CD14-positive monocyte (primary cell): ENCODE measurements around the gene RBBP4. TPM values are rescaled to one million over a fixed set of nuclear protein-coding genes. Genes with fewer than 3 reads are reported as not detected.
A peak's percentile ranks its signal among the peaks of the same experiment; 100 is the strongest.

Experiments
- DNase-seq, 3 donors: peaks; one replicate each; pipeline ENCODE4 v3.0.0-alpha.2; 2011 to 2022
- H2AFZ ChIP-seq: 2 replicates; pipeline ENCODE4 v1.6.0; 2012; ENCODE audit warnings: mild to moderate bottlenecking, low read depth, low read length, inconsistent platforms; ENCODE audit not compliant: insufficient read depth, poor library complexity, severe bottlenecking
- H3K27ac ChIP-seq, 2 donors: 1 replicate in 1 of 2; 2 replicates in 1 of 2; pipeline ENCODE4 v1.5.1; 2012 to 2013; ENCODE audit warnings: low read length in 2 of 2, control low read depth in 1 of 2, inconsistent platforms in 1 of 2, low read depth in 1 of 2, mild to moderate bottlenecking in 1 of 2
- H3K27me3 ChIP-seq, 2 donors: one replicate each; pipeline versions ENCODE4 v1.6.0 to v1.6.1; 2011 to 2013; ENCODE audit warnings: low read length in 2 of 2; ENCODE audit not compliant: control insufficient read depth in 2 of 2, insufficient read depth in 2 of 2
- H3K36me3 ChIP-seq, 2 donors: replicated peaks in 1 of 2; 1 replicate in 1 of 2; 2 replicates in 1 of 2; pipeline versions ENCODE4 v1.5.1 to v1.6.1; 2012 to 2013; ENCODE audit warnings: low read length in 2 of 2, control low read depth in 1 of 2, inconsistent platforms in 1 of 2, mild to moderate bottlenecking in 1 of 2; ENCODE audit not compliant: insufficient read depth in 2 of 2, control insufficient read depth in 1 of 2
- H3K4me1 ChIP-seq, 2 donors: 1 replicate in 1 of 2; 2 replicates in 1 of 2; pipeline versions ENCODE4 v1.5.1 to v1.6.1; 2012 to 2013; ENCODE audit warnings: low read length in 2 of 2, control low read depth in 1 of 2, inconsistent platforms in 1 of 2, mild to moderate bottlenecking in 1 of 2, moderate library complexity in 1 of 2; ENCODE audit not compliant: insufficient read depth in 2 of 2, control insufficient read depth in 1 of 2
- H3K4me2 ChIP-seq: replicated peaks from 2 replicates; pipeline ENCODE3; 2012; ENCODE audit warnings: low read length, moderate library complexity, mild to moderate bottlenecking; ENCODE audit not compliant: poor library complexity, severe bottlenecking; ENCODE audit errors: extremely low read depth
- H3K4me3 ChIP-seq, 3 experiments: fragments of 200-600 bp in 1 of 3; sonication (generic) in 1 of 3; replicated peaks in 1 of 3; 1 replicate in 2 of 3; 2 replicates in 1 of 3; pipeline ENCODE4 v1.5.1; 2011 to 2013; ENCODE audit warnings: low read length in 3 of 3, mild to moderate bottlenecking in 3 of 3, control low read depth in 2 of 3, low read depth in 2 of 3, inconsistent platforms in 1 of 3, moderate library complexity in 1 of 3
- H3K79me2 ChIP-seq: 2 replicates; pipeline ENCODE4 v1.6.0; 2012; ENCODE audit warnings: mild to moderate bottlenecking, control low read depth, inconsistent platforms, low read length, moderate library complexity; ENCODE audit not compliant: insufficient read depth
- H3K9ac ChIP-seq: 2 replicates; pipeline ENCODE4 v1.6.0; 2017; ENCODE audit warnings: low read length, mild to moderate bottlenecking; ENCODE audit not compliant: insufficient read depth, poor library complexity, severe bottlenecking
- H3K9me3 ChIP-seq, 2 donors: replicated peaks in 1 of 2; 1 replicate in 1 of 2; 2 replicates in 1 of 2; pipeline versions ENCODE4 v1.5.1 to v1.6.1; 2012 to 2013; ENCODE audit warnings: low read length in 2 of 2, control low read depth in 1 of 2; ENCODE audit not compliant: control insufficient read depth in 1 of 2, insufficient read depth in 1 of 2
- H4K20me1 ChIP-seq: 2 replicates; pipeline ENCODE4 v1.6.0; 2012; ENCODE audit warnings: mild to moderate bottlenecking, low read length, control low read depth, moderate library complexity; ENCODE audit not compliant: insufficient read depth
- H3K27ac Mint-ChIP-seq, 7 donors: one replicate each; pipeline ENCODE4 v1.8.0; 2020; ENCODE audit warnings: mild to moderate bottlenecking in 7 of 7, mixed read lengths in 7 of 7, moderate library complexity in 6 of 7, inconsistent platforms in 2 of 7
- H3K27me3 Mint-ChIP-seq, 3 donors: one replicate each; pipeline ENCODE4 v1.8.0; 2021 to 2022; ENCODE audit warnings: low read depth in 3 of 3, mild to moderate bottlenecking in 3 of 3, mixed read lengths in 3 of 3, moderate library complexity in 3 of 3, inconsistent platforms in 1 of 3
- H3K36me3 Mint-ChIP-seq, 2 donors: one replicate each; pipeline ENCODE4 v1.8.0; 2020; ENCODE audit warnings: mixed read lengths in 2 of 2, inconsistent platforms in 1 of 2, mild to moderate bottlenecking in 1 of 2
- H3K4me1 Mint-ChIP-seq: one replicate; pipeline ENCODE4 v1.8.0; 2020; ENCODE audit warnings: mild to moderate bottlenecking, mixed read lengths
- H3K4me3 Mint-ChIP-seq, 2 donors: one replicate each; pipeline ENCODE4 v1.8.0; 2020; ENCODE audit warnings: mild to moderate bottlenecking in 2 of 2, mixed read lengths in 2 of 2, moderate library complexity in 1 of 2
- H3K9me3 Mint-ChIP-seq, 7 donors: one replicate each; pipeline ENCODE4 v1.8.0; 2020 to 2022; ENCODE audit warnings: mixed read lengths in 7 of 7, mild to moderate bottlenecking in 6 of 7, moderate library complexity in 6 of 7, inconsistent platforms in 2 of 7
- CTCF ChIP-seq: fragments of 200-600 bp; IDR thresholded peaks from one replicate; pipeline ENCODE4 v1.8.0; 2022; ENCODE audit warnings: antibody characterized with exemption, mild to moderate bottlenecking
- WGBS: methylation state at CpG from one replicate; pipeline ENCODE4 v1.1.5; 2013; ENCODE audit warnings: missing lambda C conversion rate; ENCODE audit not compliant: insufficient coverage; 5-methylcytosine and 5-hydroxymethylcytosine counted together
- intact Hi-C, 2 donors: fragments of 100-400 bp; cut with micrococcal nuclease; formaldehyde crosslinking; loops; one replicate each; pipeline versions ENCODE4 v1.15.0 to v1.15.1; 2023
- polyA plus RNA-seq, 3 donors: library from polyadenylated mRNA; depleted of rRNA in 1 of 3; unstranded in 2 of 3; stranded (reverse) in 1 of 3; fragments of 300-500 nt in 2 of 3; fragments of >200 nt in 1 of 3; fragmentation: Illumina TruSeq in 2 of 3; gene quantifications; 1 replicate in 2 of 3; 2 replicates in 1 of 3; pipeline ENCODE4 v1.2.3, GENCODE V29; 2012 to 2021

The RBBP4 gene
- polyA plus RNA-seq, 3 donors: 60.6 to 307 (median 274) TPM

DNA sequence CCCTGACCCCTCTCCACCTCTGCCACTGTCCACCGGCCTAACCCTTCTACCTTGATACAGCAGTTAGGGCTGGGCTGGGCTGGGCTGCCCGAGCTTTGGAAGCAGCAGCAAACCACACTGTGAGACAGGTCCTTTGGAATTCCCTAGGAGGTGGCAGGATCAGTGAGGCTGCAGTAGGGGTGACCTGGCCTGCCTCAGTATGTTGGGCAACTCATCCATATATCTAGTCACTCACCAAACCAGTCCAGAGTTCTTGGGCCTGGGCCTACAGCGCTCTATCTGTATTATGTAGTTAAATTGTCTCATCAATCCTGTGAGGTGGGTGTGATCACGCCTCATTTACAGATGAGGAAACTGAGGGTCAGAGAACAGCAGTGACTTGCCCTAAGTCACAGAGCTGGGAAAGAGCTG is 64.9 kb downstream of the RBBP4 start:
- Histone ChIP-seq H3K4me2 (no peak overlapping the region), H3K4me3 (no peak overlapping the region), H3K9me3 (no peaks in the 10 kb centered on the region), H2AFZ (no peak overlapping the region), H3K9ac (no peak overlapping the region), H3K27ac (no peak overlapping the region), H4K20me1 (no peaks in the 10 kb centered on the region), H3K4me1 (peaks cover 13 to 25% of the 10 kb centered on the region in 2 donors), H3K27me3 (no peaks in the 10 kb centered on the region), H3K36me3 (no peaks in the 10 kb centered on the region), H3K79me2 (no peaks in the 10 kb centered on the region)
- Mint-ChIP-seq H3K4me3 (no peak overlapping the region), H3K27ac (no peak overlapping the region), H3K36me3 (no peaks in the 10 kb centered on the region), H3K9me3 (peaks cover 0 to 2% (median 0%) of the 10 kb centered on the region in 7 donors), H3K27me3 (peaks cover 3 to 16% (median 12%) of the 10 kb centered on the region in 3 donors), H3K4me1 (peaks cover 23% of the 10 kb centered on the region)
- intact Hi-C loops: no loop called here
- DNase-seq: no peak
- TF ChIP-seq CTCF: no peak
- no CpG with 5 or more reads among the region's 4 CpGs for WGBS

- H3K36me3 Mint-ChIP-seq: no peaks in the 10 kb centered on the region
- Histone ChIP-seq H3K4me1 (peaks cover 10 to 19% of the 10 kb centered on the region in 2 donors), H3K4me3 (no peak overlapping the region), H2AFZ (peak overlapping the region; percentile 46), H3K9ac (no peak overlapping the region), H4K20me1 (no peaks in the 10 kb centered on the region), H3K9me3 (no peaks in the 10 kb centered on the region), H3K36me3 (no peaks in the 10 kb centered on the region), H3K27ac (no peak overlapping the region), H3K79me2 (no peaks in the 10 kb centered on the region), H3K27me3 (no peaks in the 10 kb centered on the region), H3K4me2 (no peak overlapping the region)
- no peak overlapping the region for H3K4me3 Mint-ChIP-seq
- 28% methylated on average over 8 of the region's 9 CpGs for WGBS
- no peak for DNase-seq
- H3K27ac Mint-ChIP-seq: peak overlapping the region in 1 of 7 donors; percentile 57
- no peak for TF ChIP-seq CTCF
- peaks cover 0 to 2% (median 0%) of the 10 kb centered on the region in 7 donors for H3K9me3 Mint-ChIP-seq
- H3K27me3 Mint-ChIP-seq: peaks cover 3 to 16% (median 12%) of the 10 kb centered on the region in 3 donors
- peaks cover 17% of the 10 kb centered on the region for H3K4me1 Mint-ChIP-seq
- intact Hi-C loops: no loop called here
Observed at GRCh38 chr1:32716312-32717148, 65.5 kb downstream of the RBBP4 start.
